Esophagus squamous epithelium (tissue), 4 donors: ENCODE results near the gene RAPGEF5.

Experiments used
- POLR2A ChIP-seq, 4 donors: fragments of 450-650 bp; IDR thresholded peaks; one replicate each; pipeline ENCODE4 v1.6.1; 2017; ENCODE audit warnings: antibody characterized with exemption in 4 of 4, mild to moderate bottlenecking in 4 of 4, moderate library complexity in 3 of 4
- TF ChIP-seq, protein P1 (sequence below), 6 experiments: fragments of 450-650 bp in 4 of 6; fragments of 200-600 bp in 2 of 6; sonication (generic) in 2 of 6; IDR thresholded peaks; one replicate each; pipeline ENCODE4 v1.5.1; 2016 to 2019; ENCODE audit warnings: antibody characterized with exemption in 6 of 6, mild to moderate bottlenecking in 4 of 6, moderate library complexity in 4 of 6

DNA sequence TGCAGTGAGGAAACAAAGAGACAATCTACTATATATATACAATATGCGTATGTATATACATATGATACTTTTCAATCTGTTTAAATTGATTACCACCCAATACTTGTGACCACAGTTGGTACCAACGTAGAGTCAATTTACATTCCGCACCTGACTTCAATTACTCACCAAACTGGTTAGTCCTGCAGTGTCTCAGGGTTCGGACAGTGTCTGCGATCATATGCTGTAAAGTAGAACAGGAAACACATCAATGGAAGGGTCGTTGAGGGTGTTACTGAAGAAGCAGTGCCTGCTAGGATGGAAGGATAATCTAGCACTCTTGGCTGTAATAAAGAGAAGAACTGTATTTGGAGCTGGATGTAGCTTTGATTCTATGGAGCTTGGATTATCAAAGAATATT, 231.5 kb downstream of the RAPGEF5 start:
- TF ChIP-seq, protein P1, sequence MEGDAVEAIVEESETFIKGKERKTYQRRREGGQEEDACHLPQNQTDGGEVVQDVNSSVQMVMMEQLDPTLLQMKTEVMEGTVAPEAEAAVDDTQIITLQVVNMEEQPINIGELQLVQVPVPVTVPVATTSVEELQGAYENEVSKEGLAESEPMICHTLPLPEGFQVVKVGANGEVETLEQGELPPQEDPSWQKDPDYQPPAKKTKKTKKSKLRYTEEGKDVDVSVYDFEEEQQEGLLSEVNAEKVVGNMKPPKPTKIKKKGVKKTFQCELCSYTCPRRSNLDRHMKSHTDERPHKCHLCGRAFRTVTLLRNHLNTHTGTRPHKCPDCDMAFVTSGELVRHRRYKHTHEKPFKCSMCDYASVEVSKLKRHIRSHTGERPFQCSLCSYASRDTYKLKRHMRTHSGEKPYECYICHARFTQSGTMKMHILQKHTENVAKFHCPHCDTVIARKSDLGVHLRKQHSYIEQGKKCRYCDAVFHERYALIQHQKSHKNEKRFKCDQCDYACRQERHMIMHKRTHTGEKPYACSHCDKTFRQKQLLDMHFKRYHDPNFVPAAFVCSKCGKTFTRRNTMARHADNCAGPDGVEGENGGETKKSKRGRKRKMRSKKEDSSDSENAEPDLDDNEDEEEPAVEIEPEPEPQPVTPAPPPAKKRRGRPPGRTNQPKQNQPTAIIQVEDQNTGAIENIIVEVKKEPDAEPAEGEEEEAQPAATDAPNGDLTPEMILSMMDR (IDR thresholded peaks at IDR 0.05), result no peak
- TF ChIP-seq POLR2A (IDR thresholded peaks at IDR 0.05), result no peak
